ENCODE data around the gene P2RX3. TPM values are rescaled to one million over a fixed set of nuclear protein-coding genes. Genes with fewer than 3 reads are reported as not detected.
A peak's percentile ranks its signal among the peaks of the same experiment; 100 is the strongest.

Gene P2RX3
- total and polyA plus RNA-seq, 10 of the 15 experiments (the other 5 are each of a cell fraction or from before 2014, with no cell fraction given): 0.05 to 0.12 TPM; not detected in 8

GRCh38 chr11:57347336-57347735 lies 9.2 kb downstream of the P2RX3 start (continued):
- TF ChIP-seq, protein P1, sequence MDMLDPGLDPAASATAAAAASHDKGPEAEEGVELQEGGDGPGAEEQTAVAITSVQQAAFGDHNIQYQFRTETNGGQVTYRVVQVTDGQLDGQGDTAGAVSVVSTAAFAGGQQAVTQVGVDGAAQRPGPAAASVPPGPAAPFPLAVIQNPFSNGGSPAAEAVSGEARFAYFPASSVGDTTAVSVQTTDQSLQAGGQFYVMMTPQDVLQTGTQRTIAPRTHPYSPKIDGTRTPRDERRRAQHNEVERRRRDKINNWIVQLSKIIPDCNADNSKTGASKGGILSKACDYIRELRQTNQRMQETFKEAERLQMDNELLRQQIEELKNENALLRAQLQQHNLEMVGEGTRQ (IDR thresholded peaks at IDR 0.05; ENCODE audit: borderline replicate concordance, low read depth, low read length): no peak
- TF ChIP-seq FOXK2 (IDR thresholded peaks at IDR 0.05): no peak

DNA sequence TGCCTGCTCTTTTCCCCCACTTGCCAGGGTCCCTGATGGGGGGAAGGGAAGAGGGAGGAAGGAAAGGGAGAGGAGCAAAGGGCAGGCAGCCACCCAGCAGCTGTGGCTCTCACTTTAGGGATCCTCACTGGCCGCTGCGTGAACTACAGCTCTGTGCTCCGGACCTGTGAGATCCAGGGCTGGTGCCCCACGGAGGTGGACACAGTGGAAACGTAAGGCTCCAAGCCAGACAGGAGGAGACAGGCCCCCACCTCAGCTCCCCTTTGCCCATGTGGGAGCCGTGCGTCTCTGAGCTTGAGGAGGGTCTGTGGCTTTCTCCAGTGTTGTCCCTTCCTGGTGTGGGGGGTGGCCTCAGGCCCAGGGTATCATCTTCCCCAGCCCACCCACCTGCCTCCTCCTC lies 9.9 kb downstream of the P2RX3 start:
- Histone ChIP-seq H3K36me3 (ENCODE audit: control insufficient read depth in 2 of 2, insufficient read depth in 2 of 2, low read length in 1 of 2) (no peaks in the 10 kb centered on the region), H4K20me1 (ENCODE audit: control insufficient read depth, insufficient read depth) (no peaks in the 10 kb centered on the region), H3K27me3 (replicated peaks in 1 of 2; ENCODE audit: control insufficient read depth in 2 of 2, insufficient read depth in 2 of 2, low read length in 1 of 2) (peaks cover 0 to 4% of the 10 kb centered on the region in 2 experiments; a peak in 1 of 4 replicates), H3K4me1 (ENCODE audit: control insufficient read depth, insufficient read depth, low read length) (no peaks in the 10 kb centered on the region; the same call in 1 of the 2 replicates), H3K9me3 (replicated peaks; ENCODE audit: control insufficient read depth, insufficient read depth, low read length) (no peaks in the 10 kb centered on the region; the same call in 2 of the 3 replicates), H2AFZ (ENCODE audit: control insufficient read depth, low read depth, low read length) (no peak overlapping the region), H3K79me2 (ENCODE audit: control insufficient read depth, insufficient read depth, low read length) (no peaks in the 10 kb centered on the region), H3K9ac (ENCODE audit: control insufficient read depth, insufficient read depth, low read length) (no peak overlapping the region), H3K27ac (ENCODE audit: control insufficient read depth, insufficient read depth) (no peak overlapping the region), H3K4me2 (ENCODE audit: control insufficient read depth, insufficient read depth) (no peak overlapping the region), H3K4me3 (no peak overlapping the region)
- 17% methylated on average over 7 of the region's 7 CpGs for WGBS (ENCODE audit: insufficient coverage, insufficient replicate concordance, low lambda C conversion rate, missing lambda C conversion rate)
- ChIA-PET RAD21 (ENCODE audit: unreplicated experiment) (no interaction called here), CTCF (interaction anchor here (0.7 to 3.4 kb wide), 12 partner anchors 8 to 507 kb away, joined by 3 to 15 read pairs (median 4); partner anchors contain the start of gene P2RX3), POLR2A (no interaction called here), SMC1A (ENCODE audit: uncharacterized antibody, unreplicated experiment) (interaction anchor here (1.2 to 1.7 kb wide), 2 partner anchors 10 to 351 kb away, joined by 3 to 4 read pairs; no protein-coding TSS in a partner anchor)
- TF ChIP-seq CHD4 (IDR thresholded peaks at IDR 0.05): no peak
- no peak for TF ChIP-seq WRNIP1 (IDR thresholded peaks at IDR 0.05; ENCODE audit: borderline replicate concordance, low read depth, low read length)
- TF ChIP-seq E2F8 (IDR thresholded peaks at IDR 0.05; ENCODE audit: low read depth, partially characterized antibody): no peak
- no peak for TF ChIP-seq KDM1A (IDR thresholded peaks at IDR 0.05; ENCODE audit: borderline replicate concordance)
- no peak for TF ChIP-seq ZBED1 (IDR thresholded peaks at IDR 0.05; ENCODE audit: borderline replicate concordance)
- no peak for TF ChIP-seq RAD21 (IDR thresholded peaks at IDR 0.05; ENCODE audit: insufficient read depth, low read depth, low read length)
- no peak for TF ChIP-seq NR2C1 (IDR thresholded peaks at IDR 0.05)
- TF ChIP-seq RBBP5 (conservative IDR thresholded peaks at IDR 0.05): no peak
- TF ChIP-seq IKZF2 (IDR thresholded peaks at IDR 0.05): no peak
- TF ChIP-seq FOXM1 (IDR thresholded peaks at IDR 0.05; ENCODE audit: low read depth, low read length): no peak
- no peak for TF ChIP-seq BHLHE40 (IDR thresholded peaks at IDR 0.05; ENCODE audit: borderline replicate concordance in 1 of 2, low read depth in 2 of 2, low read length in 1 of 2)
- no peak for TF ChIP-seq TBL1XR1 (IDR thresholded peaks at IDR 0.05; ENCODE audit: low read depth, low read length)
- in situ Hi-C loops (cut with MboI) (loop anchor here (5.0 to 25.0 kb wide), 5 partner anchors 134 to 1239 kb away; partner anchors contain the start of genes LPXN, OR5B21, TIMM10 and ZFP91), intact Hi-C loops (cut with micrococcal nuclease; ENCODE audit: unreplicated experiment) (loop anchor here (10.0 kb wide), 1 partner anchor 1157 kb away; the partner anchor contains the start of gene OR5B21)
- FAIRE-seq (no peak), DNase-seq (ENCODE audit: low read depth, low spot score) (no peak), ATAC-seq (peak; percentile 17; the same call in 1 of the 3 replicates)
- BruUV-seq (replicated peaks): no TSS peak
